ENCODE measurements around the gene ADAM23.

The ADAM23 gene

GRCh38 chr2:206418968-206419367 lies 24.4 kb upstream of the ADAM23 start:
- no peak for TF ChIP-seq CTCF (IDR thresholded peaks at IDR 0.05; ENCODE audit: low read length, missing control alignments)
- no peak overlapping the region for H3K4me3 ChIP-seq (replicated peaks; ENCODE audit: low read depth, low read length)
- no peak for DNase-seq (ENCODE audit: low read depth)

DNA sequence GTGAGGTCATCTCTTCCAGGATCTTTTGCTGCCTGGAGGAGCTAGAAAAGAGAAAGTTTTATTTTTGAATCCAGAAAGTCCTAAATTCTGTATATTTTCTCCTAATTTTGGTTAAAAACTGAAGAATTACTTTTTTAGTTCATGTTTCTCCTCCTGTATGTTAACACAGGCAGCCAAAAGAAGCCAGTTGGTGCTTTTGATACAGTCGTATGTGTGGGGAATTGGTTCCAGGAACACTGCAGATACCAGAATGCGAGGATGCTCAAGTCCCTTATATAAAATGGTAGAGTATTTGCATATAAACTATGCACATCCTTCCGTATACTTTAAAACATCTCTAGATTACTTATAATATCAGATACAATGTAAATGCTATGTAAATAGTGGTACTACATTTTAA lies 22.6 kb upstream of the ADAM23 start:
- no peak for DNase-seq (ENCODE audit: low read depth)
- no peak overlapping the region for H3K4me3 ChIP-seq (replicated peaks; ENCODE audit: low read depth, low read length)
- TF ChIP-seq CTCF (IDR thresholded peaks at IDR 0.05; ENCODE audit: low read length, missing control alignments): no peak

DNA sequence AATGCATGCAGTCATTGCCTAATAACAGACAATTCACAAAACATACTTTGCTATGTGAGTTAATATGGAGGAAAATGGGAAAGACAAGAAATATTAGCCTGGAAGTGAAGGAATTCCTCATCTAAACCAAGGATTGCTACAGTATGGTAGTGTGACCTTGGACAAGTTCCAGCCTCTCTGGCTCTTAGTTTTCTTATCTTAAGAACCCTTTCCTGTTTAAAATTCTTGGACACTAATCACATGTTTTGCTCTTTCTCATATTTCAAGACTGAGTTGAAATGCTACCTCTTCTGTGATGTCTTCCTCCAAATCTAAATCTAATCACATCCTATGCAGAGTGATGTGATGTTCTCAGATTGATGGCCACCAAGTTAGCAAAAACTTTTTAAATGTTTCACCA lies 20.8 kb upstream of the ADAM23 start:
- no peak overlapping the region for H3K4me3 ChIP-seq (replicated peaks; ENCODE audit: low read depth, low read length)
- DNase-seq (ENCODE audit: low read depth): peak; percentile 81
- TF ChIP-seq CTCF (IDR thresholded peaks at IDR 0.05; ENCODE audit: low read length, missing control alignments): no peak

DNA sequence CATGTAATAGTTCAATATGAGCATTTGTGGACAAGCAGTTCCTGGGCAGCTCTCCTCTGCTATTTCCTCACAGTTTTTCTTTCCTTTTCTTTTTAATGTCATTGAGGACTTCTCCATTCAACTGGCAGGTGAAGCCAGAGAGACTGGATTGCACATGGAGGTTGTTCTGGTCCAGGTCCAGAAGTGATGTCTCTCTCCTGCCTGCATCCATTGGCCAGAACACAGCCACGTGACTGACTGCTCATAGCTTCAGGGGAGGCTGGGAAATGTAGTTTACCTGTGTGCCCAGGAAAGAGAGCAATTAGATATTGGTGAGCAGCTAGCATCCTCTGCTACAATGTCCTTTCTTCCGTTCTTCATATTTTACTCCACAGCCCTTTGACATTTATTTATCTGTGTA lies 20.2 kb upstream of the ADAM23 start:
- DNase-seq (ENCODE audit: low read depth): peak; percentile 49
- no peak overlapping the region for H3K4me3 ChIP-seq (replicated peaks; ENCODE audit: low read depth, low read length)
- no peak for TF ChIP-seq CTCF (IDR thresholded peaks at IDR 0.05; ENCODE audit: low read length, missing control alignments)

GRCh38 chr2:206424134-206424533 lies 19.2 kb upstream of the ADAM23 start:
- peak; percentile 28 for DNase-seq (ENCODE audit: low read depth)
- TF ChIP-seq CTCF (IDR thresholded peaks at IDR 0.05; ENCODE audit: low read length, missing control alignments): no peak
- H3K4me3 ChIP-seq (replicated peaks; ENCODE audit: low read depth, low read length): no peak overlapping the region

DNA sequence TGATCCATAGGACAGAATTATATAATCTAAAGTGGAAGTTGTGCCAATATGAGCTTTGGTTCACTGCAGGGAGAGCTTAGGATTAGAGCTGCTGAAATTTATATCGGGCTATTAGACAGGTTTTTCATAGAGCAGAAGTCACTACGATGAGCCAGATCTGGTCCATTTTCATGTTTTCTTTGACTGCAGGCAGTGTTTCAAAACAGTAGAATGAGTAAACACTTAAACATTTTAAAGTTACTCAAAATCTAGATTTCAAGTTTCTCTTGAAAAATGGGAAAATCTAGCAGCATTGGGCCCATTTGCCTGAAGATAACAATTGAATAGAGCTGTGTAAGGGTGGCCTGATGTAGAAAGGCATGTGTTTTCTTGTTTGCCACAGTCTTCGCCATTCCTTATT lies 14.5 kb upstream of the ADAM23 start:
- TF ChIP-seq CTCF (IDR thresholded peaks at IDR 0.05; ENCODE audit: low read length, missing control alignments): no peak
- H3K4me3 ChIP-seq (replicated peaks; ENCODE audit: low read depth, low read length): no peak overlapping the region
- DNase-seq (ENCODE audit: low read depth): no peak

GRCh38 chr2:206430452-206430851 lies 12.9 kb upstream of the ADAM23 start:
- no peak for DNase-seq (ENCODE audit: low read depth)
- TF ChIP-seq CTCF (IDR thresholded peaks at IDR 0.05; ENCODE audit: low read length, missing control alignments): no peak
- H3K4me3 ChIP-seq (replicated peaks; ENCODE audit: low read depth, low read length): no peak overlapping the region
